Lung (tissue), 12 donors: ENCODE measurements around the gene LDLRAD2. TPM values are rescaled to one million over a fixed set of nuclear protein-coding genes. Genes with fewer than 3 reads are reported as not detected.

Experiments used
- ATAC-seq: fragments of 200-7000 bp; cut with Tn5 transposase; one replicate; pipeline ENCODE4 v1.9.1; 2020; ENCODE audit warnings: moderate number of reproducible peaks; ENCODE audit not compliant: insufficient read depth, low FRiP score
- DNase-seq, 3 donors: peaks; one replicate each; pipeline ENCODE4 v3.0.0-alpha.2; 2013 to 2017
- H3K27ac ChIP-seq, 2 donors: one replicate each; pipeline ENCODE4 v1.5.1; 2013; ENCODE audit warnings: mild to moderate bottlenecking in 2 of 2, moderate library complexity in 2 of 2, control low read depth in 1 of 2, inconsistent platforms in 1 of 2, low read depth in 1 of 2, low read length in 1 of 2
- H3K27me3 ChIP-seq, 3 donors: one replicate each; pipeline ENCODE4 v1.5.1; 2013; ENCODE audit warnings: low read length in 2 of 3; ENCODE audit not compliant: control insufficient read depth in 3 of 3, insufficient read depth in 3 of 3
- H3K36me3 ChIP-seq, 4 donors: one replicate each; pipeline ENCODE4 v1.5.1; 2013; ENCODE audit warnings: low read length in 4 of 4, mild to moderate bottlenecking in 1 of 4, moderate library complexity in 1 of 4; ENCODE audit not compliant: control insufficient read depth in 4 of 4, insufficient read depth in 4 of 4
- H3K4me1 ChIP-seq, 5 donors: one replicate each; pipeline ENCODE4 v1.5.1; 2013; ENCODE audit warnings: low read length in 5 of 5, mild to moderate bottlenecking in 2 of 5, moderate library complexity in 1 of 5; ENCODE audit not compliant: control insufficient read depth in 5 of 5, insufficient read depth in 5 of 5
- H3K4me3 ChIP-seq: one replicate; pipeline ENCODE4 v1.5.1; 2013; ENCODE audit warnings: mild to moderate bottlenecking, control low read depth, moderate library complexity
- H3K9ac ChIP-seq, 2 donors: one replicate each; pipeline ENCODE4 v1.5.1; 2013; ENCODE audit warnings: low read length in 2 of 2, control low read depth in 1 of 2; ENCODE audit not compliant: insufficient read depth in 1 of 2
- H3K9me3 ChIP-seq, 4 donors: one replicate each; pipeline ENCODE4 v1.5.1; 2013; ENCODE audit warnings: low read length in 3 of 4, mild to moderate bottlenecking in 1 of 4, moderate library complexity in 1 of 4; ENCODE audit not compliant: control insufficient read depth in 4 of 4, insufficient read depth in 3 of 4
- WGBS, 2 donors: extraction: QIAGEN DNeasy Blood & Tissue Kit; methylation state at CpG; one replicate each; pipeline ENCODE4 v1.1.7; 2013; 5-methylcytosine and 5-hydroxymethylcytosine counted together
- polyA plus RNA-seq, 2 donors: library from polyadenylated mRNA; stranded (reverse); fragments of 200-250 nt; gene quantifications; one replicate each; pipeline ENCODE4 v1.2.1, GENCODE V29; 2013
- total RNA-seq, 2 donors: library from RNA; depleted of rRNA in 1 of 2; stranded (reverse); fragments of >200 nt in 1 of 2; gene quantifications; one replicate each; pipeline ENCODE4 v1.2.1, GENCODE V29; 2014 to 2021
- TF ChIP-seq, protein P1 (sequence below): IDR thresholded peaks from 2 replicates; pipeline ENCODE4 v1.5.1; 2012; ENCODE audit warnings: mild to moderate bottlenecking; ENCODE audit errors: control extremely low read depth, extremely low read depth
- donor health status: control.
- donor health status: control.
- donor health status: Bipolar disorder and iron deficiency.
- donor health status: healthy.
- donor health status: DM: yes; HTN: yes; CAD: no.

LDLRAD2 gene
- total and polyA plus RNA-seq, 4 donors: 0.20 to 2.8 (median 0.54) TPM

DNA sequence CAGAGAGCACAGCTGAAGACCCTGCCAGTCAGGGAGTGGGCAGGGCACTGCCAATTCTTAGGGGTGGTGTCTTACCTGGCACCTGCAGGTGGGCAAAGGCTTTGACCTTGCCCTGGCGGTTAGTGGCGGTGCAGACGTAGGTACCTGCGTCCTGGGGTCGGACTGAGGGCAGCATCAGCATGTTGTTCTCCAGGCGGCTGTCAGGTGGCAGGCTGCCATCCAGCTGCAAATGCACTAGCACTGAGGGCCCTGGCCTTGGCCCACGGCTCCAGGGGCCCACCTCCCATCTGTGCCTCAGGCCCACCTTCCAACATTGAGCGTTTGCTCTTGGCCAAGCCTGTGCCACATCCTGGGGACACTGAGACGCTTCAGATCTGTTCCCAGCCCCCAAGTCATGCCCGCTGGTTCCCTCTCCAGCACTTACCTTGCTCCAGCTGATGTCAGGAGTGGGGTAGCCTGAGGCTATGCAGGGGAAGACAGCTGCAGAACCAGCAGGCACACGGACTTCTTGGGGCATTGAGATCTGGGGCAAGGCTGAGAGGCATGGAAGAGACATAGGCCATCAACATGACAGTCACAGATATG, 21.4 kb downstream of the LDLRAD2 start:
- H3K4me1 ChIP-seq: no peaks in the 10 kb centered on the region
- WGBS, 2 donors: 87 to 89% methylated on average over 11 of the region's 11 CpGs
- DNase-seq: no peak
- peaks cover 34 to 65% (median 40%) of the 10 kb centered on the region in 4 donors for H3K36me3 ChIP-seq
- H3K4me3 ChIP-seq: no peak overlapping the region
- no peaks in the 10 kb centered on the region for H3K27me3 ChIP-seq
- H3K9ac ChIP-seq: no peak overlapping the region
- no peak overlapping the region for H3K27ac ChIP-seq
- peaks cover 0 to 11% (median 4%) of the 10 kb centered on the region in 4 donors for H3K9me3 ChIP-seq
- TF ChIP-seq, protein P1, sequence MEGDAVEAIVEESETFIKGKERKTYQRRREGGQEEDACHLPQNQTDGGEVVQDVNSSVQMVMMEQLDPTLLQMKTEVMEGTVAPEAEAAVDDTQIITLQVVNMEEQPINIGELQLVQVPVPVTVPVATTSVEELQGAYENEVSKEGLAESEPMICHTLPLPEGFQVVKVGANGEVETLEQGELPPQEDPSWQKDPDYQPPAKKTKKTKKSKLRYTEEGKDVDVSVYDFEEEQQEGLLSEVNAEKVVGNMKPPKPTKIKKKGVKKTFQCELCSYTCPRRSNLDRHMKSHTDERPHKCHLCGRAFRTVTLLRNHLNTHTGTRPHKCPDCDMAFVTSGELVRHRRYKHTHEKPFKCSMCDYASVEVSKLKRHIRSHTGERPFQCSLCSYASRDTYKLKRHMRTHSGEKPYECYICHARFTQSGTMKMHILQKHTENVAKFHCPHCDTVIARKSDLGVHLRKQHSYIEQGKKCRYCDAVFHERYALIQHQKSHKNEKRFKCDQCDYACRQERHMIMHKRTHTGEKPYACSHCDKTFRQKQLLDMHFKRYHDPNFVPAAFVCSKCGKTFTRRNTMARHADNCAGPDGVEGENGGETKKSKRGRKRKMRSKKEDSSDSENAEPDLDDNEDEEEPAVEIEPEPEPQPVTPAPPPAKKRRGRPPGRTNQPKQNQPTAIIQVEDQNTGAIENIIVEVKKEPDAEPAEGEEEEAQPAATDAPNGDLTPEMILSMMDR: no peak
- no peak for ATAC-seq

DNA sequence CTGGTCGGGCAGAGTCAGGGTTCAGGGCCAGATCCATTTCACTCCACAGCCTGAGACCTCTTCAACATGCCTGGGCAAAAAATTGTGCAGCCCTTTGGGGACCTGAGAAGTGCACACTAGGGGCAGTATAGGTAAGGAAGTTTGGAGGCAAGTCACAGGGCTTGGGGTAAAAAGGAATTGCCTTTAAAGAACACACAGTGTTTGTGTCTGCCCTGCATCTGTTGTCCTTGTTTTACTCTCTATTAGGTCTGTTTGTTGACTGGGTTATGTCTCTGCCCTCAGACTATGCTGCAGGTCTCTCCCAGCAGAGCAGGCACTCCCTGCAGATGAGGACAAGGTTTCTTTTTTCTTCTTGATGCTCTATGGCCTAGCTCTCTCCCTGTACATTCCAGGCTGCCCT, 22.0 kb downstream of the LDLRAD2 start:
- no peak for ATAC-seq
- DNase-seq: no peak
- Histone ChIP-seq H3K9ac (no peak overlapping the region), H3K27me3 (no peaks in the 10 kb centered on the region), H3K4me1 (no peaks in the 10 kb centered on the region), H3K9me3 (peaks cover 0 to 11% (median 4%) of the 10 kb centered on the region in 4 donors), H3K36me3 (peaks cover 34 to 65% (median 42%) of the 10 kb centered on the region in 4 donors), H3K27ac (no peak overlapping the region), H3K4me3 (no peak overlapping the region)
- 86 to 93% methylated on average over 1 of the region's 1 CpG for WGBS, 2 donors
- TF ChIP-seq, protein P1: no peak

DNA sequence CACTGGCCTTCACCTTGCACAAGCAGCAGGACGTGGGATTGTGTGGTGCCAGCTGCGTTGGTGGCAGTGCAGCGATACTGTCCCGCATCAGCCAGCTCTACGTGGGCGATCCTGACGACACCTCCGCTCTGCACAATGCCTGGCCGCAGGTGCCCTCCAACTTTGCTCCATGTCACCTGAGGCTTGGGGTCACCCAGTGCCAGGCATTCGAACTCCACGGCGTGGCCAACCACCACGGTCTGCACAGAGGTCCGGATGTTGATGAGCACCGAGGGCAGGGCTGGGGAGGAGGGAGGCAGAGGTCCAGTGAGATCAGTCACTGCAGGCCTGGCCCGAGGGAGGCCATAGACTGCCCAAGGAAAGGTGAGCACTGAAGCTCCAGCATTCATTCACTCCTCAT, 22.6 kb downstream of the LDLRAD2 start:
- WGBS, 2 donors: 95 to 97% methylated on average over 16 of the region's 16 CpGs
- DNase-seq: no peak
- peaks cover 34 to 62% (median 46%) of the 10 kb centered on the region in 4 donors for H3K36me3 ChIP-seq

More for the DNA sequence above, 22.6 kb downstream of the LDLRAD2 start:
- no peak overlapping the region for H3K27ac ChIP-seq
- TF ChIP-seq, protein P1: no peak
- H3K9ac ChIP-seq: no peak overlapping the region
- no peaks in the 10 kb centered on the region for H3K27me3 ChIP-seq
- peaks cover 0 to 11% (median 4%) of the 10 kb centered on the region in 4 donors for H3K9me3 ChIP-seq
- H3K4me3 ChIP-seq: no peak overlapping the region
- ATAC-seq: no peak
- no peaks in the 10 kb centered on the region for H3K4me1 ChIP-seq
